ENCODE results near the gene NDUFV2.

DNA sequence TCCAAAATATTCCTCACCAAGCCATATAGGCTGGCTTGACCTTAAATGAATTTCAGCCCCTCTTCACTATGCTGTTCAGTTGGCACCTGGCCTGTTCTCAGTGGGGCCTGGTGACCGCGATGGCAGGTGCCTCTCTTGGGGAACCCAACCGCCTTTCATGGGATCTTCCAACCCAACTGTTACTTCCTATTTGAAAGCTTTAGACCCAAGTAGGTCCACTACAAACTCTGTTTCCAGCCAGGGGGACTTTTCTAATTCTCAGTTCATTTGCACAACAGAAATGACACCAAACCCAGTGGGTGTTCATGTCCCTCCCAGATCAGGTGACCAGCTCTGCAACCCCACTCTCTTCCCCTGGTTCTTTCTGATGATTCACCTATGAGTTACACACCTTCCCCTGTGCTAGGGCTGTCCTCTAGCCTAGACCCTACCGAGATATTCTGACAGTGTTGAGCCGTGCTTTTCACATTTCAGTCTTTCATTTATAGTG lies 35.6 kb upstream of the NDUFV2 start:
- TF ChIP-seq, protein P1, sequence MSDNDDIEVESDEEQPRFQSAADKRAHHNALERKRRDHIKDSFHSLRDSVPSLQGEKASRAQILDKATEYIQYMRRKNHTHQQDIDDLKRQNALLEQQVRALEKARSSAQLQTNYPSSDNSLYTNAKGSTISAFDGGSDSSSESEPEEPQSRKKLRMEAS (IDR thresholded peaks at IDR 0.05): no peak
- TF ChIP-seq SRF (IDR thresholded peaks at IDR 0.05; ENCODE audit: low read depth): no peak
- TF ChIP-seq ZNF274 (IDR thresholded peaks at IDR 0.05; ENCODE audit: low read depth, low read length): no peak
- TF ChIP-seq, protein P2, sequence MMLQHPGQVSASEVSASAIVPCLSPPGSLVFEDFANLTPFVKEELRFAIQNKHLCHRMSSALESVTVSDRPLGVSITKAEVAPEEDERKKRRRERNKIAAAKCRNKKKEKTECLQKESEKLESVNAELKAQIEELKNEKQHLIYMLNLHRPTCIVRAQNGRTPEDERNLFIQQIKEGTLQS (IDR thresholded peaks at IDR 0.05): no peak
- TF ChIP-seq CEBPB (IDR thresholded peaks at IDR 0.05; ENCODE audit: low read depth): no peak
- TF ChIP-seq, protein P3, sequence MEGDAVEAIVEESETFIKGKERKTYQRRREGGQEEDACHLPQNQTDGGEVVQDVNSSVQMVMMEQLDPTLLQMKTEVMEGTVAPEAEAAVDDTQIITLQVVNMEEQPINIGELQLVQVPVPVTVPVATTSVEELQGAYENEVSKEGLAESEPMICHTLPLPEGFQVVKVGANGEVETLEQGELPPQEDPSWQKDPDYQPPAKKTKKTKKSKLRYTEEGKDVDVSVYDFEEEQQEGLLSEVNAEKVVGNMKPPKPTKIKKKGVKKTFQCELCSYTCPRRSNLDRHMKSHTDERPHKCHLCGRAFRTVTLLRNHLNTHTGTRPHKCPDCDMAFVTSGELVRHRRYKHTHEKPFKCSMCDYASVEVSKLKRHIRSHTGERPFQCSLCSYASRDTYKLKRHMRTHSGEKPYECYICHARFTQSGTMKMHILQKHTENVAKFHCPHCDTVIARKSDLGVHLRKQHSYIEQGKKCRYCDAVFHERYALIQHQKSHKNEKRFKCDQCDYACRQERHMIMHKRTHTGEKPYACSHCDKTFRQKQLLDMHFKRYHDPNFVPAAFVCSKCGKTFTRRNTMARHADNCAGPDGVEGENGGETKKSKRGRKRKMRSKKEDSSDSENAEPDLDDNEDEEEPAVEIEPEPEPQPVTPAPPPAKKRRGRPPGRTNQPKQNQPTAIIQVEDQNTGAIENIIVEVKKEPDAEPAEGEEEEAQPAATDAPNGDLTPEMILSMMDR (IDR thresholded peaks at IDR 0.05 in 2 of 3, conservative IDR thresholded peaks at IDR 0.05 in 1 of 3; ENCODE audit: borderline replicate concordance in 1 of 3, insufficient read depth in 1 of 3, low read depth in 2 of 3, low read length in 2 of 3): no peak
- TF ChIP-seq EZH2 (IDR thresholded peaks at IDR 0.05): no peak
- TF ChIP-seq POLR2AphosphoS5 (IDR thresholded peaks at IDR 0.05; ENCODE audit: low read depth, low read length): no peak
- no peak for TF ChIP-seq RAD21 (IDR thresholded peaks at IDR 0.05; ENCODE audit: low read depth)
- TF ChIP-seq JUND (IDR thresholded peaks at IDR 0.05): no peak
- TF ChIP-seq SIN3A (IDR thresholded peaks at IDR 0.05; ENCODE audit: low read depth): no peak
- TF ChIP-seq POLR2A (IDR thresholded peaks at IDR 0.05; ENCODE audit: borderline replicate concordance, extremely low read depth, insufficient read depth, insufficient read length): no peak
- TF ChIP-seq CBX3 (IDR thresholded peaks at IDR 0.05; ENCODE audit: low read depth): no peak
